Psoas muscle (tissue), 8 donors: ENCODE results near the gene DEPDC5. TPM values are rescaled to one million over a fixed set of nuclear protein-coding genes. Genes with fewer than 3 reads are reported as not detected.

Experiments used
- ATAC-seq, 4 donors: fragments of 200-7000 bp; cut with Tn5 transposase; one replicate each; pipeline ENCODE4 v1.9.1; 2020; ENCODE audit warnings: moderate library complexity in 3 of 4, mild to moderate bottlenecking in 2 of 4
- DNase-seq, 2 donors: peaks; one replicate each; pipeline ENCODE4 v3.0.0-alpha.2; 2020
- H3K27ac ChIP-seq: fragments of 200-600 bp; one replicate; pipeline ENCODE4 v1.8.0; 2022
- H3K27me3 ChIP-seq, 3 donors: fragments of 200-600 bp in 1 of 3; one replicate each; pipeline versions ENCODE4 v1.6.1 to v1.8.0; 2013 to 2022; ENCODE audit warnings: low read length in 2 of 3, mild to moderate bottlenecking in 2 of 3, moderate library complexity in 1 of 3; ENCODE audit not compliant: insufficient read depth in 3 of 3
- H3K36me3 ChIP-seq, 2 donors: fragments of 200-600 bp in 1 of 2; one replicate each; pipeline versions ENCODE4 v1.6.1 to v1.8.0; 2013 to 2022; ENCODE audit warnings: low read depth in 1 of 2, mild to moderate bottlenecking in 1 of 2, moderate library complexity in 1 of 2; ENCODE audit not compliant: insufficient read depth in 1 of 2
- H3K4me1 ChIP-seq: fragments of 200-600 bp; one replicate; pipeline ENCODE4 v1.8.0; 2022
- H3K4me3 ChIP-seq: fragments of 200-600 bp; one replicate; pipeline ENCODE4 v1.8.0; 2022; ENCODE audit warnings: mild to moderate bottlenecking
- H3K9me3 ChIP-seq: fragments of 200-600 bp; one replicate; pipeline ENCODE4 v1.8.0; 2022
- CTCF ChIP-seq: fragments of 200-600 bp; IDR thresholded peaks from one replicate; pipeline ENCODE4 v1.8.0; 2022; ENCODE audit warnings: antibody characterized with exemption
- WGBS, 3 donors: extraction: QIAGEN DNeasy Blood & Tissue Kit; methylation state at CpG; one replicate each; pipeline versions ENCODE4 v1.1.6 to v1.1.7; 2013; 5-methylcytosine and 5-hydroxymethylcytosine counted together
- intact Hi-C, 2 donors: fragments of 100-400 bp; cut with DNase I; formaldehyde crosslinking; loops; one replicate each; pipeline versions ENCODE4 v1.11.0 to v1.14.2; 2022
- polyA plus RNA-seq, 3 donors: library from polyadenylated mRNA; stranded (reverse); fragments of 200-250 nt; gene quantifications; one replicate each; pipeline ENCODE4 v1.2.3, GENCODE V29; 2013
- total RNA-seq, 4 donors: library from RNA; stranded (reverse); fragmentation: NEBNext Ultra II Directional in 2 of 4; extraction: Animal tissue kit (Norgen Biotek cat#: 25700) in 2 of 4; gene quantifications; one replicate each; pipeline versions ENCODE4 v1.2.1 to v1.2.4, GENCODE V29; 2021 to 2023
- donor health status: healthy with polysubstance abuse.
- donor health status: DM: no; HTN: no; CAD: no; lungs with moderate emphysema.
- donor health status: Bipolar disorder and iron deficiency.
- donor health status: healthy.
- donor health status: DM: yes; HTN: yes; CAD: no.
- donor health status: DM: no; HTN: no; CAD: no.
- donor health status: DM: no; HTN: no; CAD: no.
- donor health status: DM: yes; HTN: yes; CAD: no.

The DEPDC5 gene
- total and polyA plus RNA-seq, 7 donors, result 6.3 to 15.6 (median 9.1) TPM

- peak within 1 kb of the TSS; percentile 84 for H3K27ac ChIP-seq
- DNase-seq, result peak; percentile 98 to 99
- 0 to 1% (median 0%) methylated on average over 52 to 62 of the region's 62 CpGs for WGBS, 3 donors
- H3K27me3 ChIP-seq, result no peaks in the 10 kb centered on the region
- TF ChIP-seq CTCF, result no peak
- peak within 1 kb of the TSS; percentile 94 for H3K4me3 ChIP-seq
- H3K9me3 ChIP-seq, result no peaks in the 10 kb centered on the region
- peak; percentile 87 to 94 (median 90) for ATAC-seq
- intact Hi-C loops, result loop anchor here (5.0 to 10.0 kb wide), 2 partner anchors 87 to 665 kb away; partner anchors contain the start of genes PISD (in 2 of the 2) and RTCB (in 1 of the 2)
- peaks cover 41% of the 10 kb centered on the region for H3K4me1 ChIP-seq
- H3K36me3 ChIP-seq, result peaks cover 0 to 14% of the 10 kb centered on the region in 2 donors
Observed at GRCh38 chr22:31749636-31750364, 4.0 kb upstream of the DEPDC5 start, which contains the start of gene PRR14L. TSS of gene PRR14L (minus strand) at chr22:31750132. CDS start at chr22:31738860, 11,272 bp downstream.

GRCh38 chr22:31750365-31751284, 3.2 kb upstream of the DEPDC5 start:
- intact Hi-C loops, result loop anchor here (5.0 to 10.0 kb wide), 2 partner anchors 88 to 664 kb away; partner anchors contain the start of genes PISD (in 2 of the 2) and RTCB (in 1 of the 2)
- no peak for DNase-seq
- 59 to 63% (median 61%) methylated on average over 16 of the region's 16 CpGs for WGBS, 3 donors
- Histone ChIP-seq H3K27ac (peak overlapping the region; percentile 84), H3K9me3 (no peaks in the 10 kb centered on the region), H3K36me3 (peaks cover 0 to 14% of the 10 kb centered on the region in 2 donors), H3K4me3 (peak overlapping the region; percentile 94), H3K4me1 (peaks cover 42% of the 10 kb centered on the region), H3K27me3 (no peaks in the 10 kb centered on the region)
- no peak for TF ChIP-seq CTCF
- ATAC-seq, result no peak

GRCh38 chr22:31752096-31752847, 1.5 kb upstream of the DEPDC5 start:
- peaks cover 42% of the 10 kb centered on the region for H3K4me1 ChIP-seq
- ATAC-seq (no peak), DNase-seq (no peak)
- no peaks in the 10 kb centered on the region for H3K9me3 ChIP-seq
- peak overlapping the region; percentile 98 for H3K27ac ChIP-seq
- 68 to 72% (median 71%) methylated on average over 7 of the region's 7 CpGs for WGBS, 3 donors
- H3K36me3 ChIP-seq, result peaks cover 0 to 3% of the 10 kb centered on the region in 2 donors
- intact Hi-C loops, result loop anchor here (5.0 to 10.0 kb wide), 2 partner anchors 90 to 663 kb away; partner anchors contain the start of genes PISD (in 2 of the 2) and RTCB (in 1 of the 2)
- TF ChIP-seq CTCF, result no peak
- no peaks in the 10 kb centered on the region for H3K27me3 ChIP-seq
- H3K4me3 ChIP-seq, result peak overlapping the region; percentile 97

- no peak for TF ChIP-seq CTCF
- intact Hi-C loops, result loop anchor here (5.0 to 10.0 kb wide), 2 partner anchors 91 to 662 kb away; partner anchors contain the start of genes PISD (in 2 of the 2) and RTCB (in 1 of the 2)
- H3K4me1 ChIP-seq, result peaks cover 36% of the 10 kb centered on the region
- H3K9me3 ChIP-seq, result no peaks in the 10 kb centered on the region
- no peaks in the 10 kb centered on the region for H3K27me3 ChIP-seq
- WGBS, 3 donors, result 2 to 3% (median 2%) methylated on average over 20 of the region's 20 CpGs
- H3K36me3 ChIP-seq, result peaks cover 0 to under 1% of the 10 kb centered on the region in 2 donors
- DNase-seq (peak; percentile 39 to 67), ATAC-seq (peak; percentile 13 to 45 (median 24))
- peak overlapping the region; percentile 97 for H3K4me3 ChIP-seq
- peak overlapping the region; percentile 98 for H3K27ac ChIP-seq
Observed at GRCh38 chr22:31753005-31753633, 700 bp upstream of the DEPDC5 start.
